HFF-Myc (cell line): ENCODE data around the gene OR13J1.

ENCODE experiments used
- DNase-seq: peaks from one replicate; pipeline ENCODE4 v3.0.0-alpha.2; 2011; ENCODE audit warnings: low read depth; ENCODE audit errors: extremely low read depth
- H3K4me3 ChIP-seq: replicated peaks from 2 replicates; pipeline ENCODE4 v1.5.1; 2011; ENCODE audit warnings: low read depth, mild to moderate bottlenecking, control low read depth, low read length
- CTCF ChIP-seq: IDR thresholded peaks from 2 replicates; pipeline ENCODE4 v1.5.1; 2012; ENCODE audit warnings: mild to moderate bottlenecking, low read depth, low read length, control low read depth; ENCODE audit errors: missing control alignments

Gene OR13J1

GRCh38 chr9:35826071-35826701, 44.0 kb downstream of the OR13J1 start:
- no peak for DNase-seq
- H3K4me3 ChIP-seq, result no peak overlapping the region
- peak; percentile 80 for TF ChIP-seq CTCF

GRCh38 chr9:35822926-35823325, 47.3 kb downstream of the OR13J1 start:
- TF ChIP-seq CTCF, result no peak
- DNase-seq, result no peak
- no peak overlapping the region for H3K4me3 ChIP-seq

GRCh38 chr9:35820076-35820475, 50.1 kb downstream of the OR13J1 start:
- no peak overlapping the region for H3K4me3 ChIP-seq
- no peak for TF ChIP-seq CTCF
- no peak for DNase-seq
